ENCODE results near the gene LSP1. TPM values are rescaled to one million over a fixed set of nuclear protein-coding genes. Genes with fewer than 3 reads are reported as not detected.
A peak's percentile ranks its signal among the peaks of the same experiment; 100 is the strongest.

Gene LSP1
- total and polyA plus RNA-seq, 8 donors, result 2.4 to 26.8 (median 9.9) TPM

- no peak for FAIRE-seq
- H3K27ac ChIP-seq, result no peak overlapping the region
Observed at GRCh38 chr11:1906611-1907423, 53.9 kb downstream of the LSP1 start.

DNA sequence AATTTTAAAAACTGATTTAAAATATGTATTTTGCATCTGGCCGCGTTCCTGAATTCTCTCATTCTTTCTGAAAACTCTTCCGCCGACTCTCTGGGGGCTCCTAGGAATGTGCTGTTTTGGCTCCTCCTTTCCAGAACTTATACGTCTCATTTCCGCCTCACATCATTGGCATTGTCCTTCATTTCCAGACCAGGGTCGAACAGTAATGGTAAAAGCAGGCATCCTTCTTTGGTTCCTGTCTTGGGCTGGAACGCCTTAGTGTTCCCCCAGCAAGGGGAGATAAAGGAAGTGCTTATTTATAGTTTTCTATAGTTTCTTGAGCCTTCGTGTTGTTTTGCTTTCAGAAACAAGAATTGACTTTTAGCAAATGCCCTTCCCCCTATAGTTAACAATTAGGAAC, 55.7 kb downstream of the LSP1 start:
- Histone ChIP-seq H3K36me3 (no peaks in the 10 kb centered on the region), H3K27ac (peak overlapping the region in 1 of 4 donors; percentile 27), H3K4me1 (no peaks in the 10 kb centered on the region), H3K27me3 (no peaks in the 10 kb centered on the region), H3K9me3 (no peaks in the 10 kb centered on the region), H3K4me3 (no peak overlapping the region)
- 51 to 64% methylated on average over 9 of the region's 9 CpGs for WGBS, 2 donors
- intact Hi-C loops (cut with DNase I), result no loop called here
- ATAC-seq (peak in 1 of 4 donors; percentile 23), DNase-seq (no peak), FAIRE-seq (no peak)
- TF ChIP-seq, protein P1, sequence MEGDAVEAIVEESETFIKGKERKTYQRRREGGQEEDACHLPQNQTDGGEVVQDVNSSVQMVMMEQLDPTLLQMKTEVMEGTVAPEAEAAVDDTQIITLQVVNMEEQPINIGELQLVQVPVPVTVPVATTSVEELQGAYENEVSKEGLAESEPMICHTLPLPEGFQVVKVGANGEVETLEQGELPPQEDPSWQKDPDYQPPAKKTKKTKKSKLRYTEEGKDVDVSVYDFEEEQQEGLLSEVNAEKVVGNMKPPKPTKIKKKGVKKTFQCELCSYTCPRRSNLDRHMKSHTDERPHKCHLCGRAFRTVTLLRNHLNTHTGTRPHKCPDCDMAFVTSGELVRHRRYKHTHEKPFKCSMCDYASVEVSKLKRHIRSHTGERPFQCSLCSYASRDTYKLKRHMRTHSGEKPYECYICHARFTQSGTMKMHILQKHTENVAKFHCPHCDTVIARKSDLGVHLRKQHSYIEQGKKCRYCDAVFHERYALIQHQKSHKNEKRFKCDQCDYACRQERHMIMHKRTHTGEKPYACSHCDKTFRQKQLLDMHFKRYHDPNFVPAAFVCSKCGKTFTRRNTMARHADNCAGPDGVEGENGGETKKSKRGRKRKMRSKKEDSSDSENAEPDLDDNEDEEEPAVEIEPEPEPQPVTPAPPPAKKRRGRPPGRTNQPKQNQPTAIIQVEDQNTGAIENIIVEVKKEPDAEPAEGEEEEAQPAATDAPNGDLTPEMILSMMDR (IDR thresholded peaks at IDR 0.05), result no peak

More at GRCh38 chr11:1906611-1907423, 53.9 kb downstream of the LSP1 start:
- DNase-seq (no peak), ATAC-seq (no peak)
- H3K9me3 ChIP-seq, result no peaks in the 10 kb centered on the region
- TF ChIP-seq, protein P1 (IDR thresholded peaks at IDR 0.05), result no peak
- no peaks in the 10 kb centered on the region for H3K27me3 ChIP-seq
- no peaks in the 10 kb centered on the region for H3K4me1 ChIP-seq
- no peaks in the 10 kb centered on the region for H3K36me3 ChIP-seq
- 74 to 80% methylated on average over 14 of the region's 14 CpGs for WGBS, 2 donors
- intact Hi-C loops (cut with DNase I), result no loop called here
- no peak overlapping the region for H3K4me3 ChIP-seq

DNA sequence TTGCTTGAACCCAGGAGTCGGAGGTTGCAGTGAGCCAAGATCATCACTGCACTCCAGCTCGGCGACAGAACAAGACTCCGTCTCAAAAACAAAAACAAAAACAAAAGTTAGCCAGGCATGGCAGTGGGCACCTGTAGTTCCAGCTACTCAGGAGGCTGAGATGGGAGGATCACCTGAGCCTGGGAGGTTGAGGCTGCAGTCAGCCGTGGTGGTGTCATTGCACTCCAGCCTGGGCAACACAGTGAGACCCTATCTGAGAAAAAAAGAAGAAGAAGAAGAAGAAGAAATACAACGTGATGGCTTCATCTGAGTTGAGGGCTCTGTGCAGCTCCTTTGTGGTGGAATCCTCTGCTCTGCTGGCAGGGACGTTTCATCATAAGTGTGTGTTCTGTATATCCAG, 56.6 kb downstream of the LSP1 start:
- intact Hi-C loops (cut with DNase I), result no loop called here
- no peak for DNase-seq
- no peaks in the 10 kb centered on the region for H3K36me3 ChIP-seq
- H3K4me3 ChIP-seq, result no peak overlapping the region
- H3K9me3 ChIP-seq, result no peaks in the 10 kb centered on the region
- no peaks in the 10 kb centered on the region for H3K4me1 ChIP-seq
- no peak overlapping the region for H3K27ac ChIP-seq
- 78 to 85% methylated on average over 7 of the region's 7 CpGs for WGBS, 2 donors
- H3K27me3 ChIP-seq, result no peaks in the 10 kb centered on the region
- ATAC-seq, result no peak
- TF ChIP-seq, protein P1 (IDR thresholded peaks at IDR 0.05), result no peak
- no peak for FAIRE-seq

DNA sequence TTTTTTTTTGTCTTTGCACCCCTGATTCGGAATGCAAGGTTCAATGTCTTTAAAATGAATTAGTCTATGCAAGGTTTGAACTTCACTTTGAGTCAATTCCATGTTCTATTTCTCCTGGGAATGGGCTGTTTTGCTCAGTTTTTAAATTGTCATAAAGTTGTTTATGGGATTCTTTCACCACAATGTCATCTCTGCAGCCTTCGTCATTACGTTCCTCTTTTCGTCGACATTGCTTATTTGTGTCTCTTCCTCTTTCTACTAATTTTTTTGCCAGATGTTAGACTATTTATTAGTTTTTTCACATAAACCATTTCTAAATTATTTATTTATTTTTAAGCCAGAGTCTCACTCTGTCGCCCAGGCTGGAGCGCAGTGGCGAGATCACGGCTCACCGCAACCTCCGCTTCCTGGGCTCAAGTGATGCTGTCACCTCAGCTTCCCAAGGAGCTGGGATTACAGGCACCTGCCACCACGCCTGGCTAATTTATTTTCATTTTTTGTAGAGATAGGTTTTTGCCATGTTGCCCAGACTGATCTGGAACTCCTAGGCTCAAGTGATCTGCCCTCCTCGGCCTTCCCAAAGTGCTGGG, 59.5 kb downstream of the LSP1 start:
- Histone ChIP-seq H3K36me3 (no peaks in the 10 kb centered on the region), H3K4me1 (no peaks in the 10 kb centered on the region), H3K4me3 (no peak overlapping the region), H3K9me3 (no peaks in the 10 kb centered on the region), H3K27ac (no peak overlapping the region), H3K27me3 (no peaks in the 10 kb centered on the region)
- no peak for ATAC-seq
- no peak for FAIRE-seq
- TF ChIP-seq, protein P1 (IDR thresholded peaks at IDR 0.05), result no peak
- intact Hi-C loops (cut with DNase I), result no loop called here
- WGBS, 2 donors, result 82 to 92% methylated on average over 13 of the region's 13 CpGs
- DNase-seq, result no peak
